NCI-H446 treated with DMSO at 0.1 percent for 48 hours (cell line): ENCODE results near the gene EPS8L2.
"Not testable (repeated sequence)": the region's sequence is repeated elsewhere in the genome, so short reads cannot be mapped to it uniquely, and the experiment has no call there.

Experiments
- DNase-seq: peaks from one replicate; lab custom pipeline; 2025; lab: John Stamatoyannopoulos, UW

Gene EPS8L2

GRCh38 chr11:726278-727220 lies 20.5 kb downstream of the EPS8L2 start:
- no peak for DNase-seq

GRCh38 chr11:727281-727701 lies 21.3 kb downstream of the EPS8L2 start:
- no peak for DNase-seq

GRCh38 chr11:727859-728748 lies 22.1 kb downstream of the EPS8L2 start:
- peak; percentile 11 for DNase-seq

GRCh38 chr11:728901-729491 lies 23.0 kb downstream of the EPS8L2 start:
- no peak for DNase-seq

- no peak for DNase-seq
These were observed 23.6 kb downstream of the EPS8L2 start for GRCh38 chr11:729492-730074.

- DNase-seq, result no peak
These were observed 27.0 kb downstream of the EPS8L2 start for GRCh38 chr11:733072-733471.

- not testable (repeated sequence) for DNase-seq
These were observed 28.5 kb downstream of the EPS8L2 start for GRCh38 chr11:734541-734940.

- DNase-seq, result no peak
These were observed 31.3 kb downstream of the EPS8L2 start for GRCh38 chr11:737366-737765.

GRCh38 chr11:737899-738298 lies 31.9 kb downstream of the EPS8L2 start:
- not testable (repeated sequence) for DNase-seq

GRCh38 chr11:742156-742546 lies 36.1 kb downstream of the EPS8L2 start:
- no peak for DNase-seq

- DNase-seq, result no peak
These were observed 36.7 kb downstream of the EPS8L2 start for GRCh38 chr11:742571-743201.

GRCh38 chr11:745428-745827 lies 39.4 kb downstream of the EPS8L2 start:
- no peak for DNase-seq

- no peak for DNase-seq
These were observed 40.5 kb downstream of the EPS8L2 start for GRCh38 chr11:746289-747157.

- DNase-seq, result peak; percentile 67
These were observed 41.4 kb downstream of the EPS8L2 start, which contains the start of gene TALDO1 for GRCh38 chr11:747158-748006. Gene TALDO1, plus strand, starts transcription at chr11:747464. Its CDS starts 18 bp downstream, at chr11:747482.

GRCh38 chr11:748007-748359 lies 42.0 kb downstream of the EPS8L2 start:
- DNase-seq, result no peak

GRCh38 chr11:749731-750130 lies 43.7 kb downstream of the EPS8L2 start:
- no peak for DNase-seq

GRCh38 chr11:760236-760635 lies 54.2 kb downstream of the EPS8L2 start:
- no peak for DNase-seq

GRCh38 chr11:761526-762108 lies 55.6 kb downstream of the EPS8L2 start:
- DNase-seq, result no peak

GRCh38 chr11:762421-763072 lies 56.5 kb downstream of the EPS8L2 start:
- DNase-seq, result no peak
